GM18861 (cell line): Measurements from ENCODE around the gene CYB5D1.

Experiments
- ATAC-seq: cut with Tn5 transposase; IDR thresholded peaks from one replicate; pipeline ENCODE4 v1.9.1; 2021; ENCODE audit not compliant: unreplicated experiment

The CYB5D1 gene

GRCh38 chr17:7885367-7886226, 27.8 kb downstream of the CYB5D1 start:
- no peak for ATAC-seq

DNA sequence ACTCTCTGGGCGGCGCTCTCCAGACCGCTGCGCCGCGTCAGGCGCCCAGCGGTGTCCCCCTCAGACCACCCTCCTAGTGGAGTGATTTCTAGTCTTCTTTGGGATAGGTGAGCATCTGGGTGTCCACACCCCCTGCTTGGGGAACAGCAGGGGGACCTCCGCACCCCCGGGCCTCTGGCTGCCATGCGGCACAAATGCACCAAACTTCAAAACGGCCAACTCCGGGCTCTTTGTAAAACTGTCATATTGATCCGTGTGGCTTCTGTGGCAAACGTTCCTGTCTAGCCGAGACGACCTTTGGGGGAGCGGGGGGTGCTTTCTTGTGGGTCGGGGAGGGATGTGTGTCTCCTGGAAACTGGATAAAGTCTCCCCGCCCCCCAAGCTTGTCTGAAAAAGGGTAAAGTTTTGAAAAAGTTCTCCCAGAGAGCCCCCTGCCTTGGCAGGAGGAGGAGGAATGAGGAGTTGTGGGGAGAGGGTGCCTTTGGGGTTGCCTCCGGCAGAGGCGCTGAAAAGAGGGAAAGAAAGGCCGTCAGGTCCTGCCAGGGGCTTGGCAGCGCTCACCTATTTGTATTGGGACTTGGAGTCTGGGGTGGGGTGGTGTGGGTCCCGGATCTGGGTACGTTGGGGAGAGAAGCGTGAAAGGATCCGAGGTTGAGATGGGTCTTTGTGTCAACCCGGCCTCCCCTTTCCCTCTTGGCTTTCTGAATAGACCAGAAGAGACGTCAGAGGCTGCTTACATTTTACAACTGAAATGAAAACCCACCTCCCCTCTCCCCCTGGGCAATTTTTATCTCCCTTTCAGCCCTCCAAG, 28.6 kb downstream of the CYB5D1 start:
- ATAC-seq: no peak

DNA sequence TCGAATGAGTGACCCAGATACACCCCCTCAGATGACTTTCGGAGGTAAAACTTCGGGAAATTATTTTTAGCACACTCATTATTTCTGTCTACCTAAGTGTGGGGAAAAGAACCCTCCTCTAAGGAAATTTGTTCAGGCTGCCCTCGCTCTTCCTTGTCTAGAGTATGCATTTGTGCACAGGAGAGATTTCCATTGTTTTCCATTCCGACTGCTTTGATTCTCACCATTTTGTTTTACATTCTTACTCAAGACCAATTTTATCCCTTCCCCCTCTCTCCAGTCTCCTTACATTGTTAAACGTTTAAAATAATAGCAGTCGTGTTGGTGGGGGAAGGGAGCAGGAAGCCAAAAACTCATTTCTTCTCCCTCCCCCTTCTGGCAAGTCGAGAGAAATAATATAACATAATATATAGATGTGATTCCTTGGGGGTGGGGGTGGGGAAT, 29.3 kb downstream of the CYB5D1 start:
- ATAC-seq: no peak

DNA sequence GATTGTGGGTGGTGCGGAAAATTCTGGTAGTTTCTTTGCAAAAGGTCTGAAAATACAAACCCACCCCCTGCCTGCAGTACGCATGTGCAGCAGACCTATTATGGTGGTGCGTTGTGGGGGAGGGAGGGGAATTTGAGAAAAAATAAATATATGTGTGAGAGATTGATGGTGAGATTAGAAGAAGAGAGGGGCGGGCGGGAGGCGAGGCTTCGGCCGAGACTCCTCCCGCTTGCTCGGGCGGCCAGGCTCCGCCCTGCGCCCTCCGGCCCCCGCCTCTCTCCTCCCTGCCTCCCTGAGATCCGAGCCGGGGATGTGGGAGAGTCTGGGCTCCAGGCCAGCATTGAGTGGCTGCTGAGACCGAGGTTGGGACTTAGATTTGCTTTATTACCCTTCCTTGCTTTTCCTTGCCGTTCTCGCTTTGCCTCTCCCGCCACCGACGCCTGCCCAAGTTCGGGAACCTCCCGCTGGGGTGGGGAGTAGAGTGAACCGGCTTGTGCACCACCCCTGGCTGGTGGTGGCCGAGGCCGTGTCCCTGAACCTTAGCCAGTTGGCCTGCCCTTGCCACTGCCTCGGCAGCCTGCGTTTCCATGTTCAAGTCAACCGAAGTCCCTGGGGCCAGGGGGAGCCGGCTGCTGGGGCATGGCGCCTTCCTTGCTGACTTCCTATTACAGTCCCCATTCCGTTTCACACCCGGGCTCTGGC, 29.8 kb downstream of the CYB5D1 start:
- no peak for ATAC-seq

DNA sequence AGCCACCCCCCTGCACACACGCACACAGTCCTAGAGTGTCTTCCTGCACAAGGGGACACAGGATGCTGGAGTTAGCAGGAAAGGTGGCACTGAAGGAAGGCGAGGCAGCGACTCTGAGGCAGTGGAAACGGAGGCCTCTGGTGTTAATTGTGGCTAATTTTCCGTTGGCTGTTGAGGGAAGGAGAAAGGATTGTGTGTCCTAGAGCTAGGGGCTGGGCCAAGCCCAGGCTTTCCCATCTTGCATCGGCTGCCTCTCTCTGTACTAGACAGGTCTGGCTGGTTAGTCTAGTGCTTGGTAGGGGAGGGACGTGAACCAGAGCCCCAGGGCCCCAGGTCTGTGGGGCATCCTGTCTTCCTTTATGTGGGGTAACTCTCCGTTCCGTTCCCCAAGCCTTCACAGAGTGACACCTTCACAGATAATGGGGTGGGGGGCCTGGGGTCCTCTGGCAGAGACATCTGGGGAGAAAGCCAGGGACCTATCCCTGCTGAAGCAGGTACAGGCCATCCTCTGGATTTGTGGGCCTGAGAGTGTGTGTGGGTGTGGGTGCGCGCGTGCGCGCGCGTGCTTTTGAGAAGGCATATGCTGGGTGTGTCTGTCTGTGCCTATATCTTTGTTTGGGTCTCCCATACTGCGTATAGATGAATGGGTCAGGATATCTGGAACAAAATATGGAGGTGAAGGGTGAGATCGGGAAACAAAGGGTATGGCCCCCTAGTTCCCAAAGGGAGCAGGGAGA, 30.5 kb downstream of the CYB5D1 start, which contains the start of gene CHD3:
TSS of gene CHD3 (plus strand) at position 606 of the 737 bp plus-strand sequence. CDS start 212 bp downstream, outside the sequence.
- no peak for ATAC-seq

GRCh38 chr17:7889166-7889955, 31.6 kb downstream of the CYB5D1 start:
- ATAC-seq: no peak

GRCh38 chr17:7893187-7893880, 35.5 kb downstream of the CYB5D1 start:
- no peak for ATAC-seq

DNA sequence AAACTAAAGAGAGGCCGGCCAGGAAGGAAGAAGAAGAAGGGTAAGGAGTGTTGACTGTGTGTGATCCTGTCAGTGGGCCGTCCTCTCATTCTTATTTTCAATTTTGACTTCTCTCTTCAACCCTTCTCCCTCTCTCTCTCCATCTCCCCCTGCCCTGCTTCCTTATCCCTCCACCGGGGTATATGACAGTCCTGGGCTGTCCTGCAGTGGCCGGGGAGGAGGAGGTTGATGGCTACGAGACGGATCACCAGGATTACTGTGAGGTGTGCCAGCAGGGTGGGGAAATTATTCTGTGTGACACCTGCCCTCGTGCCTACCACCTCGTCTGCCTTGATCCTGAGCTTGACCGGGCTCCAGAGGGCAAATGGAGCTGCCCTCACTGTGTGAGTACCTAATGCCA, 36.4 kb downstream of the CYB5D1 start:
- ATAC-seq: no peak

DNA sequence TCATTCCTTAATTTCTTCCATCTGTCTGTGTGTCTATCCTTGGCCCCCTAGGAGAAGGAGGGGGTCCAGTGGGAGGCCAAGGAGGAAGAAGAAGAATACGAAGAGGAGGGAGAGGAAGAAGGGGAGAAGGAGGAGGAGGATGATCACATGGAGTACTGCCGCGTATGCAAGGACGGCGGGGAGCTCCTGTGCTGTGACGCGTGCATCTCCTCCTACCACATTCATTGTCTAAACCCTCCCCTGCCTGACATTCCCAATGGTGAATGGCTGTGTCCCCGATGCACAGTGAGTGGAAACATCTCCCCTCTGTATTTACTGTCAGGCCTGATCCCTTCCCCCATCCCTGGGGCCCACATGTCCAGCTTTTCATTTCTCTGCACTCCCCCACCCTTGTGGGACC, 37.1 kb downstream of the CYB5D1 start:
- no peak for ATAC-seq

GRCh38 chr17:7897090-7897489, 39.3 kb downstream of the CYB5D1 start:
- no peak for ATAC-seq

DNA sequence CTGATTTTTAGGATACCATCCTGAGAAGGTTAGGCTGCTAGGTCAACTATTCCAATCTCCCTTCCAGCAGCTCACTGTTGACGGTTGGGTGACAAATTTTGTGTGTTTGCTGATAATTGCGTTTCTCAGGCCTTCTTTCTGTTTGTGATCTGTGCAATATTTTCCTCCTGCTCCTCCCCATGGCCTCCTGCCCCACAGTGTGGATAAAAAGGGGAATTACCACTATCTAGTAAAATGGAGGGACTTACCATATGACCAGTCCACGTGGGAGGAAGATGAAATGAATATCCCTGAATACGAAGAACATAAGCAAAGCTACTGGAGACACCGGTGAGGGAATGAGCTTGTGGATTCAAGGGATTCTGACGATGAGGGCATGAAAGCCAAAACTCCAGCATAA, 40.0 kb downstream of the CYB5D1 start:
- ATAC-seq: no peak

- no peak for ATAC-seq
Observed at GRCh38 chr17:7903154-7904103, 45.6 kb downstream of the CYB5D1 start.

DNA sequence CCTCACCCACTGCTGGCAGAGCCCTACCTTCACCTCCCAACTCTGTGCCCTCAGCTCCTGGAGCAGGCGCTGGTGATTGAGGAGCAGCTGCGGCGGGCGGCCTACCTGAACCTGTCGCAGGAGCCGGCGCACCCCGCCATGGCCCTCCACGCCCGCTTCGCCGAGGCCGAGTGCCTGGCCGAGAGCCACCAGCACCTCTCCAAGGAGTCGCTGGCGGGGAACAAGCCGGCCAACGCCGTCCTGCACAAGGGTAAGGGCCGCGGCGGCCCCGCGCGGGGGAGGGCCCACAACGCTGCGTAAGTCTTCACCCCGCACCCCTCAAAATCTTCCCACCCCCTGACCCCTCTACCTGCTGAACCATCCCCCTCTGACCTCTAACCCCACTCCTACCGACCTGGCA, 51.3 kb downstream of the CYB5D1 start:
- ATAC-seq: no peak

- ATAC-seq: no peak
Observed at GRCh38 chr17:7910281-7910680, 52.5 kb downstream of the CYB5D1 start.

DNA sequence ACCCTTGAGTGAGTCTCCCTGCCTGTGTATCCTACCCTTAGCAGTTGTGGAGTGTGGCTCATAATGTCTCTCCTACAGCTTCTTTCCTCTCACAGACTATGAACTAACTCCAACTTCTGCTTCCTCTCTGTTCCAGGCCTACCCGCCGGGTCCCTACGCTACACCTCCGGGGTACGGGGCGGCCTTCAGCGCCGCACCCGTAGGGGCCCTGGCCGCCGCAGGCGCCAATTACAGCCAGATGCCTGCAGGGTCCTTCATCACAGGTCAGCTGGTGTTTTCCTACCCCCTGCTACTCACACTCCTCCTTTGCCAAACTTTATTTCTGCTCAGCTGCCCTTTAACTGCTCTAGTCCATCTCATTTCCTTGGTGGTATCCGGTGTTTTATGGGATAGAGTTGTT, 52.9 kb downstream of the CYB5D1 start:
- no peak for ATAC-seq

DNA sequence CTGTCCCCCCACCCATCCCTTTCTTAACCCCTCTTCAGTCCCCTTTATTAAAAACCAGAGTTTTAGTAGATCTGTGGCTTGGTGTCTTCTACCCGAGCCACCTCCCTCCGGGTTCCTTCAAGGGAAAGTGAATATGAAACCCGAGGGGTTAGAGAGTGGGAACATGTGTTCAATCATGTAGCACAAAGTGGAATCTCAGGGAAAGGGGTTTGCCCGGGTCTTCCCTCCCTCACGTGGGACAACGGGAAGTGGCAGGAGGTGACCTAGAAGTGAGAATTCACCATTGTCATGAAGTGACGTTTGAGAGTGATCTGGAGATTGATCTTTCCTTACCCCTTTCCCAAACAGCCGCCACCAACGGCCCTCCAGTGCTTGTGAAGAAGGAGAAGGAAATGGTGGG, 53.3 kb downstream of the CYB5D1 start:
- ATAC-seq: no peak
